Lower leg skin (tissue), 3 donors: ENCODE measurements around the gene GARS1.

Experiments
- POLR2A ChIP-seq, 2 donors: fragments of 450-650 bp; IDR thresholded peaks; one replicate each; pipeline ENCODE4 v1.6.1; 2016 to 2017; ENCODE audit warnings: antibody characterized with exemption in 2 of 2, mild to moderate bottlenecking in 1 of 2, moderate library complexity in 1 of 2
- TF ChIP-seq, protein P1 (sequence below), 3 donors: fragments of 450-650 bp; IDR thresholded peaks; one replicate each; pipeline ENCODE4 v1.5.1; 2016; ENCODE audit warnings: antibody characterized with exemption in 3 of 3, mild to moderate bottlenecking in 3 of 3, moderate library complexity in 2 of 3

DNA sequence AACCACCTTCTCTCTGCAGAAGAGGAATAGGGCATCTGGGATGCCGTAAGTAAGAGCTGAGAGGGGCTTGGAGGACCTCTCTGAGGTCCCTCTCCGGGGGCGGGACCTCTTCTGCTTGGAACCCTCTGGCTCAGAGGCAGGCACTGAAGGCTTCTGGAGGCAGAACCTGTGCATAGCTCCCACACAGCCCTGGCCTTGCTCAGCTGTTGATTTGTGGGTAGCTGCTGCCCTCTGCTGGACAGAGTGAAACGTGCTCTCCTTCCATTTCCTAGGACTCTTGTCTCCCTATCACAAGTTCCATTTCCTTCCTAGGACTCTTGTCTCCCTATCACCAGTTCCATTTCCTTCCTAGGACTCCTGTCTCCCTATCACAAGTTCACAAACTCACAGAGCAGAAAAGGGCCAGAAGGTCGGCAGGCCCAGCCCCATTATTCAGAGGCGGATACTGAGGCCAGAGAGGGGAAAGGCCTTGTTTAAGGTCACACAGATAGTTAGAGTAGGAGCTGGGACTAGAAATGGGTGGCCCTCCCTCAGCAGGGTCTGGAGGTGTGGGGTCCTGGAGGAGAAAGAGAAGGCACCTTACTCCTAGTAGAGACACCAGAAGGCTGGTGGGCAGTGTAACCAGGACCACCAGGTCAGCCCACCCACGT is 30.3 kb upstream of the GARS1 start:
- TF ChIP-seq, protein P1, sequence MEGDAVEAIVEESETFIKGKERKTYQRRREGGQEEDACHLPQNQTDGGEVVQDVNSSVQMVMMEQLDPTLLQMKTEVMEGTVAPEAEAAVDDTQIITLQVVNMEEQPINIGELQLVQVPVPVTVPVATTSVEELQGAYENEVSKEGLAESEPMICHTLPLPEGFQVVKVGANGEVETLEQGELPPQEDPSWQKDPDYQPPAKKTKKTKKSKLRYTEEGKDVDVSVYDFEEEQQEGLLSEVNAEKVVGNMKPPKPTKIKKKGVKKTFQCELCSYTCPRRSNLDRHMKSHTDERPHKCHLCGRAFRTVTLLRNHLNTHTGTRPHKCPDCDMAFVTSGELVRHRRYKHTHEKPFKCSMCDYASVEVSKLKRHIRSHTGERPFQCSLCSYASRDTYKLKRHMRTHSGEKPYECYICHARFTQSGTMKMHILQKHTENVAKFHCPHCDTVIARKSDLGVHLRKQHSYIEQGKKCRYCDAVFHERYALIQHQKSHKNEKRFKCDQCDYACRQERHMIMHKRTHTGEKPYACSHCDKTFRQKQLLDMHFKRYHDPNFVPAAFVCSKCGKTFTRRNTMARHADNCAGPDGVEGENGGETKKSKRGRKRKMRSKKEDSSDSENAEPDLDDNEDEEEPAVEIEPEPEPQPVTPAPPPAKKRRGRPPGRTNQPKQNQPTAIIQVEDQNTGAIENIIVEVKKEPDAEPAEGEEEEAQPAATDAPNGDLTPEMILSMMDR (IDR thresholded peaks at IDR 0.05), result peak in 1 of 3 donors; percentile 86
- no peak for TF ChIP-seq POLR2A (IDR thresholded peaks at IDR 0.05)
